Glomerular visceral epithelial cell (primary cell): Measurements from ENCODE around the gene APRT.
"Not testable (repeated sequence)": the region's sequence is repeated elsewhere in the genome, so short reads cannot be mapped to it uniquely, and the experiment has no call there.

Experiments used
- DNase-seq: peaks from one replicate; pipeline ENCODE4 v3.0.0-alpha.2; 2016; ENCODE audit errors: extremely low spot score

The APRT gene

DNA sequence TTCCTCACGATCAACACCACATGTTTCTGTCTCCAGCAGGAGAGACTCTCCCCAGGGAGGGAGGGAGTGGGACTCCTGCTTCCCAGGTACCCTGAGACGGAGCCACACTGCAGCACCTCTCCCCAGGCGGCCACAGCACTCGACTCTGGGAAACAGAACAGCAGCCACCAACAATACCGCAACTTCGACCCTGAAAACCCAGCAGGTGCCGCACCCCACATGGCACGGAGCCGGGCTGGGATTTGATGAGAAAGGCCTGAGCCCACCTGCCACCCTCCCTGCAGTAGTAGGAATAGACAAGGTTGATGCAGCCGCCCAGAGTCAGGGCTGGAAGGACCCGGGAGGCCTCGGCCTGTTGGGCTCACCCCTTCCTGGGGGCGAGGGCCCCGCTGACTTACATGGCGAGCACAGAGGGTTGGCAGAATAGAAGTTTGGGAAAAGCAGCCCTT is 30.6 kb upstream of the APRT start:
- no peak for DNase-seq

DNA sequence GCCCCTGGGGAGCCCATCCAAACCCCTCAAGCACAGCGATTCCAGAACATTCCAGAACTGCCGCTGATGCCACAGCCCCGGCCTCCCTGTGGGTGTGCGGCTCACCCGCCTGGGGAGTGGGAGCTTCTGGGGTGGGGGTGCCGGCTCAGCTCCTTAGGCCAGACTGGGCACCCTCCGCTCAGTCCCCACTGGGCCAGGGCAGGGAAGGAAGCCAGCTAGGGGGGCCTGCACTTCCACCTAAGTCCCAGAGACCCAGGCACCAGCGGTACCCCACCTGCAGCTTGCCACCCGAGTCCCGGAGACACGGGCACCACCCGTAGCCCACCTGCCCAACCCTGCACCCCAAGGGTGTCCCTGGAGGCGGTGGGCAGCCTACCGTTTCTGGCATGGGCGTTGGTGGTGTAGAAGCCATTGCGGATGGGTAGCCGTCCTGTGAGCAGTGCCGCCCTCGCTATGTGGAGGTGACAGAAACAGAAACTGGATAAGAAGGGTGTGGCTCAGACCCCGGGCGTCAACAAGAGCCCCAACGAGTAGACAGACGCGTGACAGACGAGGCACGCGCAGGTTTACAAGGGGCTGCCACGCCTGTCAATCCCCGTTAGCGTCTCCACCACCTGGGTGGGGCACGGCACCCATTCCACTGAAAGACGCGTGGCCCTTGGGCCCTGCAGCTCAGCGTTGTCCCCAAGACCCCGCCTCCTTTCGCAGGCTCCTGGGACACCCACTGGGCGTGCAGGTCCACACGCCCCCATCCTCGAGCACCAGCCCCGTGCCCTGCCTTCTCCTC is 30.0 kb upstream of the APRT start:
- DNase-seq = no peak

DNA sequence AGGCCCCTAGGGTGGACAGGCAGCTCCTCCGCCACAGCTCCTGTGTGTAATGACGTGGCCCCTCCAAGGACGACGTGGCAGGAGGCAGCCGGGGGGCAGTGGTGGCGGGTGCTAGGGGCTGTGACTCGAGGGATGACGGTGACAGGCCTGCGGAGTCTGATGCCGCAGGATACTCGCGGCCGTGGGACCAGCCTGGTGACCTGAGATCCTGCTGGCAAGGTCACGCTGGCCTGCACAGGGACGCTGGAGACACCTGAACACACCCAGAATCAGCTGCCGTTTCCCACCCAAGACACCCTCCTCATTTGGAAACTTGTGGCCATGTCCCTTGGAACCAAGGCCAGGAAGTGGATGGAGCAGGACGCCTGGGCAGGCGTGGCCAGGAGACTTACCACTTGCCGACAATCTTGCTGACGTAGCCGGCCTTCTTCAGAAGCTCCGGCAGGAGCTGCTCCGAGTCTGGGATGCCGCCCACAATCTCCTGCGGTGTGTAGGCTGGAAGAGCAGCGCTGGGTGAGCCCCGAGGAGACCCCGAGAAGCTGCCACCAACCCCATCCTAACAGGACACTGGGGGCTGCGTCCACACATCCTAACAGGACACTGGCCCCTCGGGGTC is 29.0 kb upstream of the APRT start:
- no peak for DNase-seq

DNA sequence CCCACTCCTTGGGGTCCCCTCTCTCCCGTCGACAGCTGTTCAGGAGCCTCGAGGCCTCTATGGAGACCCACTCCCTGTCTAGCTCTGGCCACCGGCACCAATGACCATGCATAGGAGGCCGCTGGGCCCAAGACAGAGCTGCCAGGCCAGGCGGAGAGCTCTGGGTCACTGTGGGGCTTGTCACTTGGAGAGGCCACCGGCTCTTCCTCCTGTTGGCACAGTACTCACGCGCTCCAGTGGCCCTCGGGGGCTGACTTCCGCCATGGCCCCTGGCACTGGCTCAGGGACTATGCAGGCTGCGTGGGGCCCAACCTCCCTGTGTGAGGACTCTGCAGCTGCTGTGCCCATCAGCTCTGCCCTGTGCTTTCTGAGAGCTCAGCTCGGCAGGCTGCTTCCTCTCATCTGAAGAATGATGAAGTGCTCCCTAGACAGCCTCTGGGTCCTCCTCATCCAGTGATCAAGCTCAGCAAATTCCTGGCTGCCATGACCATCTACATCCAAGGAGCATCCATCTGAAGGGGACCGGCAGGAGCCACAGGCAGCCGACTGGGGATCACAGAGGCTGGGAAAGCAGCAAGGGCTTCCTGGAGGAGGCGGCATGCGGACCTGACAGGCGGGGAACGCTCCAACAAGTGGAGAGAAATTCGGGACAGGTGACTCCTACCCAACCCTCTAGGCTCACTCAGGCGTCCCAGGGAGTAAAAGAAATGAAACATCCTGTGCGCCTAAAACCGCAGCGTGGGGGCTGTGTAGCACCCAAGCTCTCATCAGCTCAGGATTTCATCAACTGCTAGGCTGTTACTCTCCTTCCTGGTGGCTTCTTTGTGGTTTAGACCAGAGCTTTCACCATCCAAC is 28.2 kb upstream of the APRT start:
- DNase-seq = no peak

DNA sequence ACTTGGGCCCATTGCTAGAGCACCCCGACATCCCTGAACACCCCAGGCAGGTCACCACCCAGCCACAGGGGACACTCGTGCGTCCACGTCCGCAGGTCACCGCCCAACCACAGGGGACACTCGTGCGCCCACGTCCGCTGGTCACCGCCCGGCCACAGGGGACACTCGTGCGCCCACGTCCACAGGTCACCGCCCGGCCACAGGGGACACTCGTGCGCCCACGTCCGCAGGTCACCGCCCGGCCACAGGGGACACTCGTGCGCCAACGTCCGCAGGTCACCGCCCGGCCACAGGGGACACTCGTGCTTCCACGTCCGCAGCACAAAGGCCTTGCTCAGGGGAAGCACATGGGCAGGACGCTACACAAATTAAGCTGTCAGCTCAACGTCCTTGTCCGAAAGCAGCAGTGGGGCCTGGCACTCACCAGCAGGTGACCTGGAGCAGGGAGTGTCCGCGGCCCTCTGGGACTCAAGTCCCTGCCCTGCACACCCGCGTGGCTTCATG is 27.4 kb upstream of the APRT start:
- no peak for DNase-seq

DNA sequence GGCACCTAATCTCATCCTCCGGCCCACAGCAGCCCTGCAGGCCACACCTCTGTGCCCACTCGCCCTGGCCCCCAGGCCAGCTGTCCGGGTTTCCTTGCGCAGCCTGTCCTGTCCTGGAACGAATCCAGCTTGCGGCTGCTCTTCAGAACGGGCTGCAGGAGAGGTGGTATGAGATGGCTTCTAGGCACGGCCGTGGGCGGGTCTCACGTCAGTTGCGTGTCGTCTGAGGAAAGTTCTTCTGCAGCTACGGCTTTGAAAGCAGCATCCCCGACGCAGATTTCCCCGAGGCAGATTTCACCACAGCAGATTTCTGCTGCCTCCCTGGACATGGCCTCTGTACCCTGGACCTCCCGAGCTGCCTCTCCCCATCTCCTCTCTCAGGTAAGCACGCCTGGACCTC is 26.8 kb upstream of the APRT start:
- no peak for DNase-seq

DNA sequence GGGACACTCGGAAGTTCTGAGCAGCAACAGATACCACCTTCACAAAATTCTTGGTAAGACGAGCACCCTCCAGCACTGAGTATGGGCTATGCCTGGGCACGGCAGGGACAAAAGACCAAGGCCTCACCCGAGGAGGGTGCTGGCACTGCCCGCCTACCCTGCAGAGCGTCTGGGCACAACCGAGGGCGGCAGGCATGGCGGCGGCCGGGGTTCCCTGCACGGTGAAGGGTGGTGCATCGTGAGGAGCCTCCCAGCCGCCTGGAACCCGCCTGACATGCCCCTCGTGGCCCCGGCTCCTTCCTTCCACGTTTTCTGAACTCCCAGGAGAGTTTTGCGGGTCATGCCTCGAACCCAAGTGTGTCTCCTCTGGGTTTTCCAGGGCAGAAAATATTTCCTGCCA is 26.1 kb upstream of the APRT start:
- no peak for DNase-seq

DNA sequence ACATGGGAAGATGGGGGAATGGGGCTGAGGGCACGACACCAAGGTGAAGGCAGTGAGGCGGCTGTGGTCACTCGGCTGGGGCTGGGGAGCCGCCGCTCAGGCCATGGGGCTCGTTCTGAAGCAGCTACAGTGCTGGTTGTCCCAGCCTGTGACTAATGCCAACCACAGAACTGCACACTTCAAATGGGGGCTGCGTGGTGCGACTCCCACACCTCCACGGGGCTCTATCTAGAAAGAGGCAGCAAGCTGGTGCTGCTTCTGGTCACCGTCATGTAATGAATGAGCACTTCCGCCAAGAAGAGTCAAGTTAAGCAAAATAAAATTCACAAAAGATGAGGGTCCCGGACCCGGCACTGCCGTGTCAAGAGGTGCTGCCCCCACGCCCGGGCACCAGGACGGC is 25.1 kb upstream of the APRT start:
- no peak for DNase-seq

DNA sequence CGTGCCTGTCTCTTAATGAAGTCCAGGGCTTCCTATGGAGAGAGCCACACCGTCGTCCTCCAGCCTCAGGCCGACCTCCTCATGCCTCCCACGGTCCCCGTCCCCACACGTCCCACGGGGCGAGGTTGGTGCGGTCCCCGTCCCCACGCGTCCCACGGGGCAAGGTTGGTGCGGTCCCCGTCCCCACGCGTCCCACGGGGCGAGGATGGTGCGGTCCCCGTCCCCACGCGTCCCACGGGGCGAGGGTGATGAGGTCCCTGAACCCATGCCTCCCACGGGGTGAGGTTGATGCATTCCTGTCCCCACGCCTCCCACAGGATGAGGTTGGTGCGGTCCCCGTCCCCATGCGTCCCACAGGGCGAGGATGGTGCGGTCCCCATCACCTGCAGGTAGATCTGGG is 24.1 kb upstream of the APRT start:
- DNase-seq = no peak

DNA sequence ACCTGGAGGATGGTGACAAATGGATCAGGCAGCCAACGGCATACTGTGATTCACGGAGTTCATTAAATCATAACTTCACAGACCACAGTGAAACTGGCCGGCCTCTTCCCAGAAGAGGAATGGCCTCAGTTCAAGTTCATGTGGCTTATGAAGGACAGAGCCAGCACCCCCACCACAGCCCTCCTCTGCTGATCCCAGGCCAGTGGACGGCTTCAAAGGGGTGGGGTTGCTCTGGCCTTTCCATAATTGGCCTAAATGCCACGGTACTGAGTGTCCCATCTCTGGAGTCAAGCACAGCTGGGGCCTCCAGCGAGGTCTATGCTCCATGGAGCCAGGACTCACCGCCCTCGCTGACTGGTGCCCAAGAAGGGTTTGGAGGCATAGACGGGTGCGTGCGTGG is 23.7 kb upstream of the APRT start:
- no peak for DNase-seq

DNA sequence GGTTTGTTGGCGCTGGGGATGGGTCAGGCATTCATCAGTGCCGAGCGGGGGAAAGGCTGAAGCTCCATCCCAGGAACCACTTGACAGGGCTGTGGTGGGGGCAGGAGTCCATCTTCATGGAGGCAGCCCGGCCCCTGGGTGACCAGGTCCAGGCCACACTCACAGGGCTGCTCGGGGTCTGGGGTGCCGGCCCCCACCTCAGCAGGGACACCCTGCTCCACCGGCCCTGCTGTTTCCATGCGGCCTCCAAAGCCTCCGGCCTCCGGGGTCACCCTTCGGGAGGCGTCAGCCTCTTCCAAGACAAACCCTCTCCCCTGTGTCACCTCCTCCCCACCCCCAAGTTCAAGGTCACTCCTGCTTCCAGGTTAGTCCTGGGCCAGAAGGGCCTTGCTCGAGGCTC is 22.9 kb upstream of the APRT start:
- DNase-seq = no peak

DNA sequence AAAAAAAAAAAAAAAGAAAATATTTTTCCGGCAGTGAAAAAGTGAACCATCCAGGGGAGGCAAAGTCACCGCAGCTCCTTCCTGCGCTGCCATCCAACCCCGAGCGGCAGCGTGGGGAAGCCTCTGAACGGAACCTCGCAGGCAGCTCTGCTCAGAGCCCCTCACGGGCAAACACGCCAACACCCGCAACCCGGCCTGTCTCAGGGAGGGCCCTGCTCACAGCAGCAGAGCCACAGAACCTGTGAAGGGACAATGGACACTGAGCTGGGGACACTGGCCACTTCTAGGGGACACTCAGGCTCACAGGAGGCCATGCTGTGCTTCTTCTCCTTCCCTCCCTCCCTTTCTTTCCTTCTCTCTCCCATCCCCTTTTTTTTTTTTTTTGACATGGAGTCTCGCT is 21.4 kb upstream of the APRT start:
- DNase-seq = no peak

DNA sequence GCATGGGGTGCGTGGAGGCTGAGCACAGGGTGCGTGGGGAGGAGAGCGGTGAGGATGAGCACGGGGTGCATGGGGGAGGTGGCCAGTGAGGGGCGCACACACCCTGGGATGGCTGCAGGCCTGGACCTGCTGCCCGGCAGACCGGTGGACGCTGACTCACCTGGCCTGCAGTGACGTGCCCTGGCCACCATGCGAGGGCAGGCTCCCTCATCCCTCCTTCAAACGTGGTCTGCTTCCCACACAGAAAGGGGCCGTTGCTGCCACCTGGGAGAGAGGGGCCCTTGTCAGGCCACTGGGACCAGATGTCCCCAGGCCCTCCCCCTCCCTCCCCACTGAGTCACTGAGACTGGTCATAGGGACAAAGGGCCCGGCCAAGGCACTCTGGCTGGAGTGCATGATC is 20.1 kb upstream of the APRT start:
- DNase-seq = no peak

DNA sequence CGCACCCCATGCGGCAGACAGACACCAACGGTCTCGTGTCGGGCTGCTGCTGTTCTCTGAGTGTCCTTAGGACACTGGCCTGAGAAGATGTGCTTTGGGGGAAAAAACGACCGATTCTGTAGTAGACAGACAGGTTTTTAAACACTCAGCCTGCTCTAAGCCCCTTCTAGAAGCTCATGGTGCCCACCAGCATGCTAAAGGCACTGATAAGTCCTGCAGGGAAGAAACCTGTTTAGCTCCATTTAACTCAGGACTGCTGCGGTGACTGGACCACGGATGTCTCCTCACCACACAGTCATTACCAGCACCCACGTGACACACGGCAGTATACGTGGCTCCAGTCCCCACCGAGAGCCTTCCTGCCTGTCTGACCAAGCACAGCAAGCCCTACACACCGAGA is 19.1 kb upstream of the APRT start:
- DNase-seq = no peak

DNA sequence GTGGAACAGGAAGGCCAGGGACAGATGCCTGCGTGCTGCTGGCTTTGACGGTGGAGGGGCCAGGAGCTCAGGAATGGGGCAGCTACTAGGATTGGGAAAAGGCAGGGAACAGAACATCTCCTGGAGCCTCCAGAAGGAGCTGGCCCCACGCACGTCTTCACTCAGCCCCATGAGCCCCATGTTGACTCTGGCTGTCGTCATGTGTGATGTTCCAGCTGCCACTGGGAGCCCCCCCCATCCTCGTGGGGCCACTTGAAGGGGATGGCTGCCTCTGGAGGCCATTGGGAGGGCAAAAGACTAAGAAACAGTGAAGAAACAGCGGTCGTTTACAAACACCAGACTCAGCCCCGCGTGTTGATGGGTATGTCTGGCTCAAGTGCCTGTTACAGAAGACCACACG is 18.5 kb upstream of the APRT start:
- DNase-seq = no peak

DNA sequence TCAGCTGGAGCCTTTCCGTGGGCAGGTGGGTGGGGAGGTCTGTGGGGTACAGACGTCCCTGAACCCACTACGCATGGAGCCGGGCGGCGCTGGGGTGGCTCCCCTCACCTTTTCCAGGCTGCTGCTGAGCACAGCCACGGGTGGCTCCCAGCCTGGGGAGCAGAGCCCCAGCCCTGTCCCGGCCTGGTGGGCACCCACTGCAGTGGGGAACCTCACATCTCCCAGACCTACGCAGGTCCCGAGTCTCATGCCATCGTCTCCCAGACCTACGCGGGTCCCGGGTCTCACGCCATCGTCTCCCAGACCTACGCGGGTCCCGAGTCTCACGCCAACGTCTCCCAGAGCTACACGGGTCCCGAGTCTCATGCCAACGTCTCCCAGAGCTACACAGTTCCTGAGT is 17.0 kb upstream of the APRT start:
- no peak for DNase-seq

DNA sequence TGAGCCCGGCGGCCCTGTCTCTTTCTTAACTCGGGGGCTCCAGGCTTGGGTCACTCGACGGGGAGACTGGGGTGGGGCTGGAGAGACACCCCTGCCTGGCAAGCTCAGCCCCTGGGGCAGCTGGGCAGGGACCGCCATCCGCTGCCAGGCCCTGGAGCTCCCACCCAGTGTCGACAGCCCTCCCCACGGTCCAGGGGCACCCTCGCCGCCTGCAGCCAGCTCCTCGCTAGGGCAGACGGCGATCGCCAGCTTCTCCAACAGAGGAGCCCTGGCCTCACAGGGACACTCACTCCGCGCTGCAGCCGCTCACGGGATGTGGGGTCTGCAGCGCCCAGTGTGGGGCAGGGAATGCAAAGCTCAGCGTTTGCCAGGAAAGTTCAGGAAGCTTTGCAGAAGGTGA is 16.0 kb upstream of the APRT start:
- DNase-seq = no peak

DNA sequence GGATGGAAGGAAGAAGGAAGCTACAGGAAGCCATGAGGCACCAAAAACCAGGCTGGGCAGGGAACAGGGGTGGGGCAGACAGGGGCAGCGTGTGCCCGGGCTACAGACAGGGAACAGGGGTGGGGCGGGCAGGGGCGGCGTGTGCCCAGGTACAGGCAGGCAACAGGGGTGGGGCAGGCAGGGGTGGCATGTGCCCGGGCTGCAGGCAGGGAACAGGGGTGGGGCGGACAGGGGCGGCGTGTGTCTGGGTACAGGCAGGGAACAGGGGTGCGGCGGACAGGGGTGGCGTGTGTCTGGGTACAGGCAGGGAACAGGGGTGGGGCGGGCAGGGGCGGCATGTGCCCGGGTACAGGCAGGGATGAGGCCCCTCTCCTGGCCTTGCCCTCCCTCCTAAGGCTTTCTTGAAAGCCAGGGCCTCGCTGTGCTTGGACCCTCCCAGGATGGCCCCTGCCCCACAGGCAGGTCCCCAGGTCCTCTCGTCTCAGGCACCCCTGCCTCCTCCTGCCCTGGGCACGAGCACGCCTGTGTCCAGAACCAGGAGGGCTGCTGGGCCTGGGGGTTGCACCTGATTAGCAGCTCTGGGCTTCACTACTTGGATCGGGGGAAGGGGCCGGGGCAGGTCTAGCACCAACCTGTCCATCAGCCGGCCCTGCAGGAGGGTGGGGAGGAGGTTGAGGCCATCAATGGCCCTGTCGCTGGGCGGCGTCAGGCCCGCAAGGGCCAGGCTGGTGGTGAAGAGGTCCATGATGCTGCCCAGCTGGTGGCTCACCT is 14.5 kb upstream of the APRT start:
- DNase-seq = no peak

DNA sequence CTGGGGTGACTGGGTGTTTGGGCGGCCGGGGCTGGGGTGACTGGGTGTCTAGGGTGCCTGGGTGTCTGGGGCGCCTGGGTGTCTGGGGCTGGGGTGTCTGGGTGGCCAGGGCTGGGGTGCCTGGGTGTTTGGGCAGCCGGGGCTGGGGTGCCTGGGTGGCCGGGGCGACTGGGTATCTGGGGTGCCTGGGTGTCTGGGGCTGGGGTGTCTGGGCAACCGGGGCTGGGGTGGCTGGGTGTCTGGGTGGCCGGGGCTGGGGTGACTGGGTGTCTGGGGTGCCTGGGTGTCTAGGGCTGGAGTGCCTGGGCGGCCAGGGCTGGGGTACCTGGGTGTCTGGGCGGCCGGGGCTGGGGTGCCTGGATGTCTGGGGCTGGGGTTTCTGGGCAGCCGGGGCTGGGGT is 13.4 kb upstream of the APRT start:
- no peak for DNase-seq

DNA sequence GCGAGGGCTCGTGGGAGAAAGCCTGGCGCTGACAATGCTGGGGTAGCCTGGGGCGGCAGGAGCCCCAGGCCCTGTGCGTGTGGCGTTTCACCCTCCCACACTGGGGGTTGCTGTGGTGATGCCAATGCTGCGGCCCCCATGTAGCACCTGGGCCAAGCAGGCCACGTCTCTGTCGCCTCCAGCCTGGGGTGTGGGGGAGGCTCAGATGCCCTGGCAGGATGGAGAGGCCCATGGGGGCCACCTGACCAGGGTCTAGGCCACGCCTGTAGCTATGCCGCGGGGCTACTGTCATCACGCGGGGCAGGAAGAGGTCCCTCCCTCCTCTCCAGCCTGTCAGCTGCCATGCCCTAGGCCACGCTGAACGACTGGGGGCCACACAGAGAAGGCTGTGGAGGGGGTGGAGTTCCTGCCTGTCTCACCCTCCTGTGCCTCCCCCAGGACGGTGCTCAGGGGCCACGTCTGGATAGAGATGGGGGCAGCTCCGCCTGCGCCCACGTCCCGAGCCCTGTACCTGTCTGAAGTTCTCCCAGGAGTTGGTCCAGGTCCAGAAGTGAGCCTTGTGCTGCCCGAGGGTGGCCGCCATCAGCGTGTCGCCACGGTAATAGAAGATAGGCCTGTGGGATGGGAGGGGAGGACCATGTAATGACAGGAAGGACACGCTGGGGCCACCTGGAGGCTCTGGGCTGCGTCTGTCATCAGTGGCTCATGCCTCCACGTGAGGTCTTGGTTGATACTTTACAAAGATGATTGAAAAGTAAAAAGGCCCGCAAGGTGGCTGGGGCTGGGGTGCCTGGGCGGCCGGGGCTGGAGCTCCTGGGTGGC is 12.7 kb upstream of the APRT start:
- DNase-seq = no peak

DNA sequence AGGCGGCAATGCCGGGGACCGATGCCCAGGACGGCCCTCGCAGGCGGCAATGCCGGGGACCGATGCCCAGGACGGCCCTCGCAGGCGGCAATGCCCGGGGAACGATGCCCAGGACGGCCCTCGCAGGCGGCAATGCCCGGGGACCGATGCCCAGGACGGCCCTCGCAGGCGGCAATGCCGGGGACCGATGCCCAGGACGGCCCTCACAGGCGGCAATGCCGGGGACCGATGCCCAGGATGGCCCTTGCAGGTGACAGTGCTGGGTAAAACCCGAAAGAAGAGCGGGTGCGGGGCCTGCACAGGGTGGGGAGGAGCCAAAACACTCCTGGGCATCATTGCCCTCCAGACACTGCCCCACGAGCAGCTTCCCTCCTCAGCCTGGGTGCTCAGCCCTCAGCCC is 11.9 kb upstream of the APRT start:
- not testable (repeated sequence) for DNase-seq
